Thyroid gland (tissue), 4 donors: ENCODE results near the gene TBC1D13.

Experiments used
- CTCF ChIP-seq, 6 experiments: fragments of 200-600 bp in 3 of 6; fragments of 450-650 bp in 3 of 6; sonication (generic) in 3 of 6; IDR thresholded peaks; one replicate each; pipeline ENCODE4 v1.5.1; 2016 to 2019; ENCODE audit warnings: antibody characterized with exemption in 6 of 6, mild to moderate bottlenecking in 2 of 6, inconsistent platforms in 1 of 6, moderate library complexity in 1 of 6
- POLR2A ChIP-seq, 2 donors: fragments of 450-650 bp; IDR thresholded peaks; one replicate each; pipeline ENCODE4 v1.6.1; 2017; ENCODE audit warnings: antibody characterized with exemption in 2 of 2, mild to moderate bottlenecking in 2 of 2, moderate library complexity in 1 of 2

DNA sequence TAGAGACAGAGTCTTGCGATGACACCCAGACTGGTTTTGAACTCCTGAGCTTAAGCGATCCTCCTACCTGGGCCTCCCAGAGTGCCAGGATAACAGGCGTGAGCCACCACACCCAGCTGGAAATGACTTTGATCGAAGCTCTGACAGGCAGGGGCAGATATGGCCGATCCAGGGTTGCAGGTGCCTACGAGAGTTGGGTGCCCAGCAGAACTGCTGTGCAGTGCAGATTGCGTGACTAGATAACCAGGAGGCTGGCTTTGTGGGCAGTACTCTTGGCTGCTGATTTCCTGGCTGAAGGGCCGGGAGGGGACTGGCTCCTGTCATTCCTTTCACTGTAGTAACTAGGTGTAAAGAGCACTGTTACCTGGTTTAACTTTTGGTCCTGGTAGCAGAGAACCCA, 11.8 kb downstream of the TBC1D13 start:
- TF ChIP-seq CTCF (IDR thresholded peaks at IDR 0.05) (no peak), POLR2A (IDR thresholded peaks at IDR 0.05) (no peak)
